ENCODE results near the gene BDP1.

Gene BDP1

DNA sequence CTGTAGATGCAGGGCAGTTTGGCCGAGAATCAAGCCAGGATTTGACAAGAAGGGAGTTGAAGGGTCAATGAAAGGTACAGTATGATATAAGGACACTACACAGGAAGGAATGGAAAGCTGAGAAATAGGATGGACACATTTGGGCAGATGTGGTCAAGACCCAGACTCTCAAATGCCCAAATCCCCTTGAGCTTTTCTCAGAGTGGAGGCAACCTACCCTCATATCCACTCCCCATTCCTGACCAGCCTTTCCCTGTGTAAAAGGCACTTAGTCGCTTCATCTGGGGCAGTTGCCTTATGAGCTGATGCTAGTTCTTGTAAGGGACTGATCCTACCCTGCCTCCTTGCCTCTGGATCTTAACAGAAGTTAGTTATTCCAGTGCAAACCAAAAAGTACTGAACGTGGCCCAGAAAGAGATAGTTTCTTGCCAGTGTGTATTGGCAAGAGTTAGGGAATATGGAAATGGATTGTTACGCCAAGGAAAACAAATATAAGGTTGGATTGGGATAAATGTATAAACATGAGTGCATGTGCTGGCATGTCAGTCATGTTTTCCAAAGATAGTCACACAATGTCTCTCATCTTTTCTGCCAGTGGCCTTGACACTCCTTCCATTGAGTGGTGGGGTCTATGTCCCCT is 127.6 kb downstream of the BDP1 start:
- no peak overlapping the region for H3K4me3 ChIP-seq (ENCODE audit: low read length)
- TF ChIP-seq, protein P1, sequence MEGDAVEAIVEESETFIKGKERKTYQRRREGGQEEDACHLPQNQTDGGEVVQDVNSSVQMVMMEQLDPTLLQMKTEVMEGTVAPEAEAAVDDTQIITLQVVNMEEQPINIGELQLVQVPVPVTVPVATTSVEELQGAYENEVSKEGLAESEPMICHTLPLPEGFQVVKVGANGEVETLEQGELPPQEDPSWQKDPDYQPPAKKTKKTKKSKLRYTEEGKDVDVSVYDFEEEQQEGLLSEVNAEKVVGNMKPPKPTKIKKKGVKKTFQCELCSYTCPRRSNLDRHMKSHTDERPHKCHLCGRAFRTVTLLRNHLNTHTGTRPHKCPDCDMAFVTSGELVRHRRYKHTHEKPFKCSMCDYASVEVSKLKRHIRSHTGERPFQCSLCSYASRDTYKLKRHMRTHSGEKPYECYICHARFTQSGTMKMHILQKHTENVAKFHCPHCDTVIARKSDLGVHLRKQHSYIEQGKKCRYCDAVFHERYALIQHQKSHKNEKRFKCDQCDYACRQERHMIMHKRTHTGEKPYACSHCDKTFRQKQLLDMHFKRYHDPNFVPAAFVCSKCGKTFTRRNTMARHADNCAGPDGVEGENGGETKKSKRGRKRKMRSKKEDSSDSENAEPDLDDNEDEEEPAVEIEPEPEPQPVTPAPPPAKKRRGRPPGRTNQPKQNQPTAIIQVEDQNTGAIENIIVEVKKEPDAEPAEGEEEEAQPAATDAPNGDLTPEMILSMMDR (conservative IDR thresholded peaks at IDR 0.05; ENCODE audit: low read length) = no peak
- no peak for DNase-seq (ENCODE audit: low read depth)

DNA sequence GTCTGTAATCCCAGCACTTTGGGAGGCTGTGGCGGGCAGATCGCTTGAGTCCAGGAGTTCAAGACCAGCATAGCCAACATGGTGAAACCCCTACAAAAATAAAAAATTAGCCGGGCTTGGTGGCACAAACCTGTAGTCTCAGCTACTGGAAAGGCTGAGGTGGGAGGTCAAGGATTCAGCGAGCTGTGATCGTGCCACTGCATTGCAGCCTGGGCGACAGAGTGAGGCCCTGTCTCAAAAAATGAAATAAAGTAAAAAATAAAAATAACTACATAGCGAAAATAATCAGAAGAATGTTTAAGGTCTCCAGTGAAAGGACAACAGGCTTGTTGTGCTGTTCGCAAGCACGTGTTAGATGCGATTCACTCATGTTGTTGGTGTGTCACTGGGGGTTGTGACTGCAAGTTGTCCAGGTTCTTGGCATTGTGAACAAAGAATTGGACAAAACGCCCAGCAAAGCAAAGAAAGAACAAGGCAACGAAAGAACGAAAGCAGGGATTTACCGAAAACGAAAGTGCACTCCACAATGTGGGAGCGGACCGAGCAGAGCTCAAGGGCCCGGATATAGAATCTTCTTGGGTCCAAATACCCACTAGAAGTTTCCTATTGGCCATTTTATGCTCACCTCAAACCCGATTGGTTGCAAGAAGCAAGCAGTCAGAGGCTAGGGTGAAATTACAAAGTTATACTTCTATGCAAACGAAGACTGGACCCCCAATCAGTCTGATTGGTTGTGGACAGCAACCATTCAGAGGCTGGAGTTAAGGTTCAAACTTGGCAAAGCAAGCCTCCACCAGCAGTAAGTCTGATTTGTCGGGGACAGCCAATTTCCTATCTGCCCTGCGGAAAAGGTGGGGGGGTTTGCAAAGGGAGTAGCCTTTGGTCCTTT is 130.8 kb downstream of the BDP1 start:
- H3K4me3 ChIP-seq (ENCODE audit: low read length) = peak overlapping the region; percentile 88
- peak; percentile 77 for DNase-seq (ENCODE audit: low read depth)
- TF ChIP-seq, protein P1 (conservative IDR thresholded peaks at IDR 0.05; ENCODE audit: low read length) = no peak

DNA sequence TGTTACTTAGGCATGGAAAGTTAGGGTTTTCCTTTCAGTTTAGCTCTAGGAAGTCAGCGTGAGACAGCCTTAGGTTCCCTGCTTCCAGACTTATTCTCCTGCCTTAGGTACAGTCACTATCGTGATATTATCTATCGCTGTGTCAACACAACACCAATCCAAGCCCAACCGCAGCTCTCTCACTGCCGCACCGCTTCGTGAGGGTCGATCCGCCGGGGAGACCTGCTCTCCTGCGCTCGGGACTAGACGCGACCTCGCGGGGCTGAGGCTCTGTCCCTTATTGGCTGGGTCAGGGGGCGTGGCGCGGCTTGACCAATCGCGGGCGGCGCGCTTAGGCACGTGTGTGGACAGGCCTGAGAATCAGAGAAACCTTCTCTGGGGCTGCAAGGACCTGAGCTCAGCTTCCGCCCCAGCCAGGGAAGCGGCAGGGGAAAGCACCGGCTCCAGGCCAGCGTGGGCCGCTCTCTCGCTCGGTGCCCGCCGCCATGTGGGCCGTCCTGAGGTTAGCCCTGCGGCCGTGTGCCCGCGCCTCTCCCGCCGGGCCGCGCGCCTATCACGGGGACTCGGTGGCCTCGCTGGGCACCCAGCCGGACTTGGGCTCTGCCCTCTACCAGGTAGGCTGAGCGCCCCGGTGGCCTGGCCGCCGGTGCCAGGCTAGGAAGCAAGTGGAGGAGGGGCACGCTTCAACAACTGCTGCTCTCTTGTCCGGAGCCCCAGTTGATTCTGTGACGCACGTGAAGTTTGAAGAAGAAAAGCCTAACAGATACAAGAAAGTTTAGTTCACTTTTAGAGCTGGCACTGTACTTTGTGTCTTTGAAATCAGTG is 131.7 kb downstream of the BDP1 start, which contains the start of gene MCCC2:
Gene MCCC2 (plus strand): TSS at position 400 of the 825 bp plus-strand sequence. CDS start 86 bp downstream, at position 486.
- H3K4me3 ChIP-seq (ENCODE audit: low read length) = peak within 1 kb of the TSS; percentile 88
- DNase-seq (ENCODE audit: low read depth) = peak; percentile 95
- TF ChIP-seq, protein P1 (conservative IDR thresholded peaks at IDR 0.05; ENCODE audit: low read length) = no peak

DNA sequence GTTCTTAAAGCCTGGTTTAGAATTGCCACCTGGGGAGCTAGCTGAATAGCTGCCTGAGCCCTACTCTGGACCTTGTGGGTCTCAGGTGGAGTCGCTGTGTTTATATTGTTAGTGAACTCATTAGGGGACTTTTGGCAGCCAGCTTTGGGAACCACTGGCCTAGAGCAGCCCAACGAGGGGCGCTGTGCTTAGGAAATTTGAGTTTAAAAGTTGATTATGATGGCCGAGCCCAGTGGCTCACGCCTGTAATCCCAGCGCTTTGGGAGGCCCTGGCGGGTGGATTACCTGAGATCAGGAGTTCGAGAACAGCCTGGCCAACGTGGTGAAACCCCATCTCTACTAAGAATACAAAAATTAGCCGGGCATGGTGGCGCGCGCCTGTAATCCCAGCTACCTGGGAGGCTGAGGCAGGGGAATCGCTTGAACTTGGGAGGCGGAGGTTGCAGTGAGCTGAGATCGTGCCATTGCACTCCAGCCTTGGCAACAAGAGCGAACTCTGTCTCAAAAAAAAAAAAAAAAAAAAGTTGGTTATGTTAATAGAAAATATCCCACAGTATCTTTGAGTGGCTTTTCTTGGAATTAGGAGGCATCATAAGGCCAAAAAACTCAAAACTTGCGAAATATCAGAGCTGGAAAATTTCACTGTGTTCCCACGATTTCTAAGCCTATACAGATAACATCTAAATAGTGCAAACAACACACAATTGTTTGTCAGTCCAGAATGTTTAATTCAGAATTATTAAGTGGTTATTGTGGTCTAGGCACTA is 132.5 kb downstream of the BDP1 start:
- DNase-seq (ENCODE audit: low read depth) = no peak
- TF ChIP-seq, protein P1 (conservative IDR thresholded peaks at IDR 0.05; ENCODE audit: low read length) = no peak
- peak overlapping the region; percentile 88 for H3K4me3 ChIP-seq (ENCODE audit: low read length)

DNA sequence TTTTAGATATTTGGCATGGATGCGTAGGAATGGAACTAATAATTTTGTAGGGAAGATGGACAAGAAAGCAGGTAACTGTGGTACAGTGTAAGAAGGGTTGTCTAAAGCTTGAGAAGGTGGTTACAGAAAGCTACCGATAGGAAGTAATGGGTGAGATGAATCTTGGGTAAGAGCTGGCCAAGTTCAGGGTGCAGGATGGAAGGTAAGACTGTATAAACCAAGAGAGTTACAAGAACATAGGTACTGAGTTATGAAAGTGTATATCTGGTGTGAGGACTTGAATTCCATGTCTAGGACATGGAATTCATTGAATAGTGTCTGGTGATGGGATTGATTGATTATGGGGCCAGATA is 133.1 kb downstream of the BDP1 start:
- no peak for DNase-seq (ENCODE audit: low read depth)
- TF ChIP-seq, protein P1 (conservative IDR thresholded peaks at IDR 0.05; ENCODE audit: low read length) = no peak
- no peak overlapping the region for H3K4me3 ChIP-seq (ENCODE audit: low read length)

DNA sequence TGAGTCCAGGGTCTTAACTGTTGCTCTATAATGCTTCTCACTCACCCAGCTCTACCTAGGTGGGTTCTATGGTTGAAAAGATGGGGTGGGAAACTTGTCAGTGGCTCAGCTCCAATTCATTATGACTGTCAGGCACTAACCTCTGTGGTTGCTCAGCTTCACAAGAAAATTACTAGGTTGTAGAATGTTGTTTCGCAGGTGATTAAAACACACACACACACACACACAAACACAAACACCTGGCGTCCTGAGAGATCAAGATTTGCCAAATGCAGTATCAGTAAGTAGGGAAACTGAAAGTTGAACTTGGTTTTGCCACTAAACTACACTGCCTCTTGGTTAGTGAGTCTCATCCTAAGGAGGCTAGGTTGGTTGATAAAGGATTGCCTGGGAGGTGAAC is 134.5 kb downstream of the BDP1 start:
- no peak for DNase-seq (ENCODE audit: low read depth)
- TF ChIP-seq, protein P1 (conservative IDR thresholded peaks at IDR 0.05; ENCODE audit: low read length) = no peak
- H3K4me3 ChIP-seq (ENCODE audit: low read length) = no peak overlapping the region
